HAP-1 (cell line): ENCODE results near the gene SPARCL1.
"Not testable (repeated sequence)": the region's sequence is repeated elsewhere in the genome, so short reads cannot be mapped to it uniquely, and the experiment has no call there.

Experiments used
- DNase-seq, 2 experiments: peaks; one replicate each; pipeline ENCODE4 v3.0.0-alpha.2; 2016 to 2020; ENCODE audit warnings: low spot score in 2 of 2
- H3K27me3 ChIP-seq: fragments of 250-450 bp; sonication (Bioruptor Pico); 2 replicates; pipeline ENCODE4 v1.5.1; 2020; ENCODE audit warnings: low read depth, mild to moderate bottlenecking, moderate library complexity
- H3K36me3 ChIP-seq: fragments of 250-450 bp; sonication (Bioruptor Pico); replicated peaks from 2 replicates; pipeline ENCODE4 v1.5.1; 2020; ENCODE audit warnings: mild to moderate bottlenecking
- H3K4me1 ChIP-seq: fragments of 250-450 bp; sonication (Bioruptor Pico); 2 replicates; pipeline ENCODE4 v1.5.1; 2020; ENCODE audit warnings: mild to moderate bottlenecking
- H3K4me3 ChIP-seq: fragments of 250-450 bp; sonication (Bioruptor Pico); 2 replicates; pipeline ENCODE4 v1.5.1; 2020; ENCODE audit warnings: mild to moderate bottlenecking, moderate library complexity
- H3K9me3 ChIP-seq: fragments of 250-450 bp; sonication (Bioruptor Pico); 2 replicates; pipeline ENCODE4 v1.5.1; 2020; ENCODE audit warnings: mild to moderate bottlenecking, moderate library complexity
- in situ Hi-C: fragments of 300-500 bp; cut with MboI; formaldehyde crosslinking; loops from 3 replicates; pipeline ENCODE4 v1.14.3; 2020; ENCODE audit warnings: low sequenced_read_pairs, inconsistent platforms, mixed read lengths

SPARCL1 gene

GRCh38 chr4:87478732-87479250, 50.4 kb downstream of the SPARCL1 start:
- H3K27me3 ChIP-seq = no peaks in the 10 kb centered on the region
- H3K9me3 ChIP-seq = no peaks in the 10 kb centered on the region; the same call in 1 of the 2 replicates
- H3K4me1 ChIP-seq = peaks cover 14% of the 10 kb centered on the region
- H3K4me3 ChIP-seq = no peak overlapping the region
- DNase-seq = peak; percentile 77 to 96
- no peaks in the 10 kb centered on the region for H3K36me3 ChIP-seq
- in situ Hi-C loops = no loop called here

GRCh38 chr4:87476934-87477333, 52.2 kb downstream of the SPARCL1 start:
- no peak overlapping the region for H3K4me3 ChIP-seq
- DNase-seq = no peak
- in situ Hi-C loops = no loop called here
- H3K4me1 ChIP-seq = peaks cover 14% of the 10 kb centered on the region
- H3K9me3 ChIP-seq = no peaks in the 10 kb centered on the region
- no peaks in the 10 kb centered on the region for H3K36me3 ChIP-seq
- H3K27me3 ChIP-seq = no peaks in the 10 kb centered on the region

- Histone ChIP-seq H3K9me3 (no peaks in the 10 kb centered on the region), H3K4me1 (no peaks in the 10 kb centered on the region), H3K27me3 (no peaks in the 10 kb centered on the region), H3K36me3 (no peaks in the 10 kb centered on the region), H3K4me3 (no peak overlapping the region)
- no peak for DNase-seq
- in situ Hi-C loops = loop anchor here (10.0 to 25.0 kb wide), 2 partner anchors 95 to 368 kb away; partner anchors contain the start of gene MEPE
These were observed 59.8 kb downstream of the SPARCL1 start for GRCh38 chr4:87469390-87469789.

- peak in 1 of 2 experiments; percentile 61 for DNase-seq
- Histone ChIP-seq H3K9me3 (no peaks in the 10 kb centered on the region), H3K27me3 (no peaks in the 10 kb centered on the region), H3K36me3 (no peaks in the 10 kb centered on the region), H3K4me1 (no peaks in the 10 kb centered on the region), H3K4me3 (no peak overlapping the region)
- in situ Hi-C loops = loop anchor here (10.0 to 25.0 kb wide), 2 partner anchors 91 to 371 kb away; partner anchors contain the start of gene MEPE
These were observed 63.3 kb downstream of the SPARCL1 start for GRCh38 chr4:87465739-87466366.

- H3K4me3 ChIP-seq = no peak overlapping the region
- no peaks in the 10 kb centered on the region for H3K27me3 ChIP-seq
- no peaks in the 10 kb centered on the region for H3K4me1 ChIP-seq
- in situ Hi-C loops = loop anchor here (5.0 to 25.0 kb wide), 3 partner anchors 87 to 375 kb away; partner anchors contain the start of gene MEPE
- no peaks in the 10 kb centered on the region for H3K36me3 ChIP-seq
- DNase-seq = no peak
- no peaks in the 10 kb centered on the region for H3K9me3 ChIP-seq
These were observed 67.1 kb downstream of the SPARCL1 start for GRCh38 chr4:87462102-87462501.

- no peak for DNase-seq
These were observed 67.9 kb downstream of the SPARCL1 start for GRCh38 chr4:87461281-87461700.

GRCh38 chr4:87458913-87459312, 70.3 kb downstream of the SPARCL1 start:
- in situ Hi-C loops = loop anchor here (25.0 kb wide), 1 partner anchor 378 kb away; the partner anchor contains the start of gene MEPE
- DNase-seq = no peak
- H3K36me3 ChIP-seq = no peaks in the 10 kb centered on the region
- no peak overlapping the region for H3K4me3 ChIP-seq
- no peaks in the 10 kb centered on the region for H3K4me1 ChIP-seq
- H3K27me3 ChIP-seq = no peaks in the 10 kb centered on the region
- no peaks in the 10 kb centered on the region for H3K9me3 ChIP-seq

More at GRCh38 chr4:87461281-87461700, 67.9 kb downstream of the SPARCL1 start:
- Histone ChIP-seq H3K9me3 (no peaks in the 10 kb centered on the region), H3K4me3 (no peak overlapping the region), H3K4me1 (no peaks in the 10 kb centered on the region), H3K36me3 (no peaks in the 10 kb centered on the region), H3K27me3 (no peaks in the 10 kb centered on the region)
- in situ Hi-C loops = loop anchor here (5.0 to 25.0 kb wide), 3 partner anchors 86 to 376 kb away; partner anchors contain the start of gene MEPE

GRCh38 chr4:87451537-87451936, 77.6 kb downstream of the SPARCL1 start:
- no peak overlapping the region for H3K4me3 ChIP-seq
- no peaks in the 10 kb centered on the region for H3K4me1 ChIP-seq
- H3K9me3 ChIP-seq = no peaks in the 10 kb centered on the region
- in situ Hi-C loops = loop anchor here (25.0 kb wide), 1 partner anchor 386 kb away; the partner anchor contains the start of gene MEPE
- no peaks in the 10 kb centered on the region; the same call in none of the 2 replicates for H3K36me3 ChIP-seq
- no peak for DNase-seq
- no peaks in the 10 kb centered on the region for H3K27me3 ChIP-seq

GRCh38 chr4:87446375-87446774, 82.8 kb downstream of the SPARCL1 start:
- H3K27me3 ChIP-seq, H3K4me1 ChIP-seq, H3K4me3 ChIP-seq, H3K36me3 ChIP-seq, in situ Hi-C loops, H3K9me3 ChIP-seq, DNase-seq: not testable (repeated sequence)

- Histone ChIP-seq H3K9me3 (no peaks in the 10 kb centered on the region), H3K4me3 (no peak overlapping the region), H3K4me1 (no peaks in the 10 kb centered on the region), H3K36me3 (peaks cover 7% of the 10 kb centered on the region), H3K27me3 (no peaks in the 10 kb centered on the region)
- in situ Hi-C loops = no loop called here
- DNase-seq = no peak
These were observed 83.2 kb downstream of the SPARCL1 start for GRCh38 chr4:87445964-87446363.

- peaks cover 7% of the 10 kb centered on the region for H3K36me3 ChIP-seq
- in situ Hi-C loops = no loop called here
- no peak overlapping the region for H3K4me3 ChIP-seq
These were observed 84.4 kb downstream of the SPARCL1 start for GRCh38 chr4:87444741-87445140.

GRCh38 chr4:87442889-87443288, 86.3 kb downstream of the SPARCL1 start:
- no peak for DNase-seq
- Histone ChIP-seq H3K4me3 (no peak overlapping the region), H3K4me1 (no peaks in the 10 kb centered on the region), H3K36me3 (peaks cover 7% of the 10 kb centered on the region), H3K9me3 (no peaks in the 10 kb centered on the region), H3K27me3 (no peaks in the 10 kb centered on the region)
- in situ Hi-C loops = no loop called here

More at GRCh38 chr4:87444741-87445140, 84.4 kb downstream of the SPARCL1 start:
- Histone ChIP-seq H3K9me3 (no peaks in the 10 kb centered on the region), H3K27me3 (no peaks in the 10 kb centered on the region), H3K4me1 (no peaks in the 10 kb centered on the region)
- no peak for DNase-seq

GRCh38 chr4:87433342-87433741, 95.8 kb downstream of the SPARCL1 start:
- Histone ChIP-seq H3K27me3 (no peaks in the 10 kb centered on the region), H3K36me3 (0 out of 2 replicates have a peak, but pooled peaks cover 4% of the 10 kb centered on the region), H3K4me3 (no peak overlapping the region), H3K9me3 (no peaks in the 10 kb centered on the region), H3K4me1 (no peaks in the 10 kb centered on the region)
- no peak for DNase-seq
- in situ Hi-C loops = no loop called here

- Histone ChIP-seq H3K27me3 (no peaks in the 10 kb centered on the region), H3K9me3 (no peaks in the 10 kb centered on the region), H3K4me1 (peaks cover 8% of the 10 kb centered on the region), H3K36me3 (no peaks in the 10 kb centered on the region), H3K4me3 (no peak overlapping the region)
- in situ Hi-C loops = no loop called here
- no peak for DNase-seq
These were observed 99.1 kb downstream of the SPARCL1 start for GRCh38 chr4:87430038-87430437.
